NCI-H146 treated with DMSO at 0.1 percent for 48 hours (cell line): ENCODE results near the gene PPP1R13B.

Source experiments
- DNase-seq: peaks from one replicate; lab custom pipeline; 2025; ENCODE audit not compliant: unreplicated experiment; lab: John Stamatoyannopoulos, UW

Gene PPP1R13B

DNA sequence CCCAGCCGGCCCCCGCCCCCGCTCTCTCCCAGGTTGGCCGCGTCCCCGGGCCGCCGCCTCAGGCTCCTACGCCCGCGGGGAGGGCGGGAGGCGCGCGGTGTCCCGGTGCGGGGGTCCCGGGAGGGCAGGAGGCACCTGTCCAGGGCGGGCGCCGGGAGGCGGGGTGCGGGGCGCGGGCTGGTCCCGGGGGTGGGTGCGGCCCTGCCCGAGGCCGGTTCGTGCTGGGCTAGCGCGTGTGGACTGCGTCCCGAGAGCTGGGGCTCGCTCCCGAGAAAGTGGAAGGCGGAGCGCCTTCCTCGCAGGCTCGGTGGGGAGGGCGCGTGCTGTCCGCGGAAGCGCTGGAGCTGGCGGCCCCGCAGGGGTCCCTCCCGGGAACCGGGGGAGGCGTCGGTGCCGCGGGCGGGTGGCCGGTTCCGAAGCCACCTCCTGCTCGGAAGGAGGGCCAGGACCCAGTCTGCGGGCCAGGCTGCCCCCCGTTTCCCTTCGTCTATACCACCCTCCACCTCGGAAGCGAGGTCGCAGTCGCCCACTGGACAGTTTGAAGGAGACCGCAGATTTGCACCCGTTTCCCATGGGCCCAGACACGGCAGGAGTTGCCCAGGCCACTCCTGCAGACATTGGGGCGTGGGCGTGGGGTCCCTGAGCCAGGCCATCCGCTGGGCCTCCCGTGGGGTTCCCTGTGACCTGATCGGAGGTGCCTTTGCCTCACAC, 131.1 kb downstream of the PPP1R13B start:
- DNase-seq = no peak

DNA sequence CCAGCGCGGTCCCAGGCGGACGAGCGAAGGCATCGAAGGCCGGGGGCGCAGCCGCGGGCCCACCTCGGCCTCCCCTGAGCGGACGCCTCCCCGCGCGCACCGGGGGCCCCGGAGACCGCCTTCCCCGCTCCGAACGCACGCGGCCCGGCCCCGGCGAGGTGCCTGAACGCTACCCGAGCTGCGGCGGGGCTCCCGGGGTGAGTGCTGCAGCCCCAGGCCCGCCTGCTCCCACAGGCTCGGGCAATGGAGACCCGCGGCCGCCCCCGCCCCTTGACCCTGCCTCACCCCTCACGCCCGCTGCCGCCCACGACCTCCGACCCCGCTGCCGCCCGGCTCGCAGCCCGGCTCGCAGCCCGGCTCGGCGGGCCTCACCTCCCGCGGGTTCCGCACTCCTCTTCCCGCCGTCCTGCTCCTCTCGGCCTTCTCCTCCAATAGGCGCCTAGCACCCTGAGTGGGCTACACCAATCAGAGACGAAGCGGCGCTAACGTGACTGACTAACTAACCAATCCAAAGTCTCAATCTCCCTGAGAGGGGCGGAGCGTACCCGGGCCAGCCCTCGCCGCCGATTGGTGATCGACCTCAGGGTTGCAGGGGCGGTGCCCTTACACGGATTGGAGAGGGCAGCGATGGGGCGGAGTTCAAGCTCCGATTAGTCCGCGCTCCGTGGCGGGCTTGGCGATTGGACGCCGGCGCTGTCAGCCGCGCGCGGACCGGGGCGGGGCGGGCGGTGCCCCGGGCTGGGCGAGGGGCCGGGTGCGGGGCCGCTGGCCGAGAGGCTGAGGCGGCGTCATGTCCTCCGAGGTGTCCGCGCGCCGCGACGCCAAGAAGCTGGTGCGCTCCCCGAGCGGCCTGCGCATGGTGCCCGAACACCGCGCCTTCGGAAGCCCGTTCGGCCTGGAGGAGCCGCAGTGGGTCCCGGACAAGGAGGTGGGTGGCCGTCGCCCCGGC, 132.0 kb downstream of the PPP1R13B start, which contains the start of the genes XRCC3 and ZFYVE21:
TSS of gene XRCC3 (minus strand) at position 400 of the 949 bp plus-strand sequence. CDS start 4,364 bp downstream, outside the sequence.
TSS of gene ZFYVE21 (plus strand) at position 759 of the 949 bp plus-strand sequence. CDS start at position 791, 32 bp downstream.
- peak; percentile 100 for DNase-seq

GRCh38 chr14:103714063-103714724, 133.2 kb downstream of the PPP1R13B start:
- DNase-seq = no peak

- DNase-seq = no peak
These were observed 133.9 kb downstream of the PPP1R13B start for GRCh38 chr14:103713304-103714062.

GRCh38 chr14:103712633-103713247, 134.6 kb downstream of the PPP1R13B start:
- no peak for DNase-seq

- DNase-seq = no peak
These were observed 135.6 kb downstream of the PPP1R13B start for GRCh38 chr14:103711516-103712431.

DNA sequence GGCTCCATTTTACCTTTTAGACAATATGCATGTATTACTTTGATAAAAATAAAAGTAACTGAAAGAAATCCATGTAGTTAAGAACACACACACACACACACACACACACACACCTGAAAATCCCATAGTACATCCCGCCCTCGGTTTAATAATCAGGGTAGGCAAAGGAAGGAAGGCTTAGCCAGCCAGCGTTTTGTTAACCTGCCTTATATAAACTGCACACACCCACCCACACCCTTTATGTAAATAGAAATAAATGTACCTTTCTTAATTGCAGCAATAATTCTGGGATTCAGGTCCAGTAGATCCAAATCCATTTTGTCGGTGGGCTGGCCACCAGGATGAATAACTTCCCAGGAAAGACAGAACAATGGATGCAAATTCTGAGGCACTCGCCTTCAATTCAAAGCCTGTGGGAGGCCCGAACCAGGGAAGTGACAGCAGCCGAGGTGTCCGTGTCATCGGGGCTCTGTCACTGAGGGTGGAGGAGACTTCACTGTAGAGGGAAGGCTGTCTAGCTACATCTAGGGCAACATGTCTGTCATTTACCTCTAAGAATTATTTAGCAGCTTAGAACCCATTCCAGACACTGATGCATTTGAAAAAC, 136.5 kb downstream of the PPP1R13B start:
- no peak for DNase-seq

DNA sequence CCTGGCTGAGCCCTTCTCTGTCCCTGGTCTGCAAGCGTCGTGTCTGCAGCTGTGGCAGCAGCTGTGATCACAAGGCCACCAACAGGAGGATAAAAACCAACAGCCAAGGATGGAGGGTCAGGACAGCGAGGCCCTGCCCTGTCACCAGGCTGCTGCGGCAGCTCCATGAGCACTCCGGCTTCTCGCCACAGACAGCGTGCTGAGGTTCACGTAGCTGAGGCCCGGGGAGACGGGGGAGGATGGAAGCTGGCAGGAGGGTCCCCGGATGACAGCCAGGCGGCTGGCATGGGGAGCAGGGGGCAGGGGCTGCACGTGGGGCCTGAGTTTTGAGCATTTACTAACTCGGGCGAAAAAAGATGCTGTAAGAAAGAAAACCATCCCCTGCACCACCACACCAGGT, 137.6 kb downstream of the PPP1R13B start:
- DNase-seq = no peak

DNA sequence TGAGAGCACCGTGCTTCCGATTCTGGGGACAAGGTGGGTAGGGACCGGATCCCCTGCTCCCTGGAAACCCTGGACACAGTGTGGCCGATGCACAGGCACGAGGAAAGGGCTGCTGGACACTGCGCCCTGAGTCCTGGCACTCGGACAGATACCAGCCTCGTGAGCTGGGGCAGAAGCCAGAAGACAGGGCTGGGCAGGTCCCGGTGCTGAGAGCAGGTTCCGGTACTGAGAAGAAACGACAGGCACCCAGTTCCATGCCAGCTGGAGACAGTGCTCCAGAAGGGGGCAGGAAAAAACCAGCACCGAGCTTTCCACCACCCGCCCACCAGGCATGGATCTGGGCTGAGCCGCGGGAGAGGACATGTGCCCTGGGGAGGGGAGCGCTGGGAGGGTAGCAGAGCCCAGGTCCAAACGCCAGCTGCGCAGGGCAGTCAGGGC, 138.6 kb downstream of the PPP1R13B start:
- DNase-seq = no peak

DNA sequence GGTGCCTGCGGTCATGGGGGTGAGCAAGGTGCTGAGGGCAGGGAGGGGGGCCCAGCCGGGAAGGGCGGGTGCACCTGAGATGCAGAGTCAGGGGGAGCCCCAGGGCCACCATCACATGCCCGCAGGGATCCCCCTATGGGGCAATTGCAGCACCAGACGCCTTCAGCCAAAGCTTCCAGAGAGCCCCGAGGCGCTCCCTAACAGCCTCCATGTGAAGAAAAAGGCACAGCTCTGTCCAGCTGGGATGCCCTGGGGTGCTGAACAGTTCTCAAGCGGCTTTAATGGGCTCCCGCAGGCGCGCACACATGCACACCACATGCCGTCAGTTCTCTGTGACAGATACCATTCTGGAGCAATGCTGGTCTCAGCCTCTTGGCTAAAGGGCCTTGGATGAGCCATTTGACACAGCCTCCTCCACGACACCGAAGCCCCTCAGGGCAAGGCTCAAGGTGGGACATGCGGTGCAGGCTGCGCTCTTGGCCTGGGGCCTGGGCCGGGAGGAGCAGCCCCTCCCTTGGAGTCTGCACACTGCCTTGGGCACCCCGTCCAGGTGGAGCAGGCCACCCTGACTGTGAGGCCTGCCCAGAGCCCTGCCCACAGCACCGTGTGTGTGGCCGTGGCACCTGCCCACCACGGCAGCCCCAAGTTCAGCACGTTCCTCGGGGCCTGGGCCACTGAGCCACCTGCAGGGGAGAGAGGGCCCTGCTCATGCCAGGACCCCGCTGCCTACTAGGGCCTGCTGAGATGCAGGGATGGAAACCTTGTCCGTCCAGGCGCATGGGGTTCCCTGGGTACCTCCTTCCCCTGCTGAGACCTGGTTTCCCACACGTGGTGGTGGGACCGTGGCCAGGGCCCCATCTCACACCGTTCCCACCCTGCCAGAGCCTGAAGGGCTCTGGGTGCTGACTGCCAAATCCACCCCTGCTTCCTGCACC, 139.8 kb downstream of the PPP1R13B start:
- peak; percentile 59 for DNase-seq

- DNase-seq = no peak
These were observed 140.6 kb downstream of the PPP1R13B start for GRCh38 chr14:103706551-103707328.

DNA sequence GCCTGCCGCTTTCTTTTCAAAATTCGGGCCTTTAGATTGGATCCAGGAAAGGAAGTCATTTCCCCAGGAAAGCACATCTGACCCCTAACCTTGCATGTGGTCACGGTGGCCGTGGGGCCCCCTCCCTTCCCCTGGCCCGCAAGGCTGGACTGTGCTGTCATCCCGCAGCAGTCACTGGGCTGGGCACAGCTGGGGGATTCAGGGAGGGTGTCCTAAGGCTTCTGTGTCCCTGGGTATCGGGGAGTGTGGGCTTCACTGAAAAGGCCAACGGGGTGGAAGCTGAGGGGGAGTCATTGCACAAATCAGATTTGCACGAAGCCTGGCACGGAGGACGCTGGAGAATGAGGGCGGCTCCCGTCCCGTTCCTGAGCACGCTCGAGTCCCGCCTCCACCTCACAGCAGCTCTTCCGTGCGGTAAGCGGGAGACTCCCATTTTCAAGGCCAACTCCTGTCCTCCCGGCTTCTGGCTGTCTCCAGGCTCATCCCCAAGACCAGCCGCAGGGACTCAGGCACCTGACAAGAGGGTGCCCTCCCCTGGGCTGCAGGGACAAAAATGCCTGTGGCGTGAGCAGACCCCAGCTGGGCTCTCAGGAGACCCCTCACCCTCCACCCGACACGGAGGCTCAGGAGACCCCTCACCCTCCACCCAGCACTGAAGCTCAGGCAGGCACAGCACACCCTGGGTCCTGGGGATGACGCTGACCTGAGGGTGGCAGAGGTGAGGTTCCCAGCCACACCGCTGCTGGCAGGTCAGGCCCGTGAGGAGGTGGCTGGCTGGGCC, 141.7 kb downstream of the PPP1R13B start:
- no peak for DNase-seq

DNA sequence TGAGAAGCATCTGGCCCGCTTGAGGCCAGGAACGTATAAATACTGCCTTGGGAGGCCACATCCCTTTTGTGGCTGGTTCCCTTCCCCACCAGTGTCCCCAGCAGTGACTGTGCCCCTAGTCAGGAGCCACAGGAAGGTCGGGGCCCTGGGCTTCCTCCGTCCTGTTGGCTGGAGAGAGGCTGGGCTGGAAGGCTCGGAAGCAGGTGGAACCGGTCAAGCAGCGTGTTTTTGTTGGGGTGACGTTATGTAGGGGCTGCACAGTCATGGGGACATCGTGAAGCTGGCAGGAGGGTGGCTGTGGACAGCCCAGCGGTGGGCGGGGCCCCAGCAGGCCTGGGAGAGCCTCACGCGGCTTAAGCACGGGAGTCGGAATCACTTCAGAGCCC, 142.3 kb downstream of the PPP1R13B start:
- DNase-seq = no peak

DNA sequence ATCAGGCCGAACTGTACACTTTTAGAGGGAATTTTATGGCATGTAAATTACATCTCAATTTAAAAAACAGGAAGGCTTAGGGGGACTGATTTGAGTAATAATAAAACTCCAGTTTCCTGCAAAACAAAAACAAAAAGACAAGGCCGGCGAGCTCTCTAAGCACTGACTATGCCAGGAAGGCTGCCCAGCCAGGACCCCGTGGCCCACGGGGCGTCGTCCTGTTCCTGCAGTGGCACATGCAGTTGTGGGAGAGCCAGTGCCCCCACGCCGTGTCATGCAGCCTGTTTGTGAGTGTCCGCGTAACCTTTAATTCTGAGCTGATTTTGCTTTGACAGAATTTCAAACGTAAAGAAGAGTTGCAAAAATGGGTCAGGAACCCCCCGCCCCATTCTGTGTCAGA, 142.7 kb downstream of the PPP1R13B start:
- DNase-seq = no peak

DNA sequence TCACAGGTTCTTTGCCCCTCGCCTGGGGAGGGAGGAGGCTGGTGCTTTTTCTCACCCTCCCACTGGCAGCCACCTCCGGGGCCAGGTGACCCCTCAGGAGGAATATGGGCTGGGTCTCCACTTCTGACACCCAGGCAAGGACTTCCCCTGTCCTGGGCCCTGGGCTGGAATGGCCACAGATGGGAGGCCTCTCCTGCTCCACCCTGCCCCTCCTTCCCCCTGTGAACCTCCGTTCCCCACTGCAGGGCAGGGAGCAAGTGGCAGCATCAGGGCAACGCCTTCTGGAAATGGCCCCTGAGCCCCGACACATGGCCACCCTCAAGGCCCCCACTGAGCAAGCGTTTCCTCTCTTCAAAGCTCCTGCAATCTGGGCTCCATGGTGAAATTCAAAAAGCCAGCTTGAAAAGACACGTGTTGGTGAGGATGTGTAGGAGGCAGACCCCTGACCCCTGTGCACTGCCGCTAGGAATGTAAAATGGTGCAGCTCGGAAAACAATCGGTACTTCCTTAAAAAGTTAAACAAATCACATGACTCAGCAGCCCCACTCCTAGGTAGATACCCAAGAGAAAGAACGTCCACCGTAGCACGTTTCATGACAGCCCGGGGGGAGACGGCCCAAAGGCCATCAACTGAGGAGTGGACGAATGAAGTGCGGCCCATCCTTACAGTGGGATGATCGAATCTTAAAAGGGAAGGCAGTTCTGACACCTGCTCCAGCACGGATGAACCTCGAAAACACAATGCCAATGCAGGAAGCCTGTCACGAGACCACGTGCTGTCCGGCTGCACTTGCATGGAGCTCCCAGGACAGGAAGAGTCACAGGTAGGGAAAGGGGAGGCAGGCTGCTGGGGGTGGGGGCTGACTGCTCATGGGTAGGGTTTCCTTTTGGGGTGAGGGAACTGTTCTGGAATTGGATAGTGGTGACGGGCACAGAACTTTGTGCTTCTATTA, 143.7 kb downstream of the PPP1R13B start:
- no peak for DNase-seq
